Measurements from ENCODE around the gene ZC3H7A.

The ZC3H7A gene

GRCh38 chr16:11727796-11728543, 69.1 kb downstream of the ZC3H7A start:
- DNase-seq (ENCODE audit: low read depth) = no peak
- TF ChIP-seq, protein P1, sequence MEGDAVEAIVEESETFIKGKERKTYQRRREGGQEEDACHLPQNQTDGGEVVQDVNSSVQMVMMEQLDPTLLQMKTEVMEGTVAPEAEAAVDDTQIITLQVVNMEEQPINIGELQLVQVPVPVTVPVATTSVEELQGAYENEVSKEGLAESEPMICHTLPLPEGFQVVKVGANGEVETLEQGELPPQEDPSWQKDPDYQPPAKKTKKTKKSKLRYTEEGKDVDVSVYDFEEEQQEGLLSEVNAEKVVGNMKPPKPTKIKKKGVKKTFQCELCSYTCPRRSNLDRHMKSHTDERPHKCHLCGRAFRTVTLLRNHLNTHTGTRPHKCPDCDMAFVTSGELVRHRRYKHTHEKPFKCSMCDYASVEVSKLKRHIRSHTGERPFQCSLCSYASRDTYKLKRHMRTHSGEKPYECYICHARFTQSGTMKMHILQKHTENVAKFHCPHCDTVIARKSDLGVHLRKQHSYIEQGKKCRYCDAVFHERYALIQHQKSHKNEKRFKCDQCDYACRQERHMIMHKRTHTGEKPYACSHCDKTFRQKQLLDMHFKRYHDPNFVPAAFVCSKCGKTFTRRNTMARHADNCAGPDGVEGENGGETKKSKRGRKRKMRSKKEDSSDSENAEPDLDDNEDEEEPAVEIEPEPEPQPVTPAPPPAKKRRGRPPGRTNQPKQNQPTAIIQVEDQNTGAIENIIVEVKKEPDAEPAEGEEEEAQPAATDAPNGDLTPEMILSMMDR (conservative IDR thresholded peaks at IDR 0.05; ENCODE audit: control insufficient read depth, insufficient read depth, low read depth, low read length) = no peak
- no peak overlapping the region for H3K4me3 ChIP-seq (ENCODE audit: control insufficient read depth, low read depth, low read length)

- TF ChIP-seq, protein P1 (conservative IDR thresholded peaks at IDR 0.05; ENCODE audit: control insufficient read depth, insufficient read depth, low read depth, low read length) = no peak
- no peak overlapping the region for H3K4me3 ChIP-seq (ENCODE audit: control insufficient read depth, low read depth, low read length)
- DNase-seq (ENCODE audit: low read depth) = no peak
These were observed 71.0 kb downstream of the ZC3H7A start for GRCh38 chr16:11726008-11726407.

DNA sequence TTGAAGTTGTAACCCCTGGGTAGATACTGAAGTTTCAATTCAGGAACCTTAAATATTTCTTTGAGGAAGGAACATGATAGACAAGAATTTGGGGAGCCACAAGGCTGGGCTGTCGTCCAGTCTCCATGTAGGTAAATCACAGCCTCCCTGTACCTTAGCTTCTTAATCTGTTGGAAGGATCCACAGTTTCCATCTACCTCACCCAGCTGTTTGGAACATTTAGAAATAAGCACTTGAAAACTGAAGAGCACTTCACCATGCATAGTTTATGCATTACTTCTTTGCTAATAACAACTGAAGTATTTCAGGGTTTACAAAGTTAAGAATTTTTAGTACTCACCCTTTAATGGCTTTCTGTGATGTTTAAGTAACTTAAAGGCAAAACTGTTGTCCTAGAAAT, 71.6 kb downstream of the ZC3H7A start:
- DNase-seq (ENCODE audit: low read depth) = no peak
- TF ChIP-seq, protein P1 (conservative IDR thresholded peaks at IDR 0.05; ENCODE audit: control insufficient read depth, insufficient read depth, low read depth, low read length) = no peak

GRCh38 chr16:11722468-11722808, 74.6 kb downstream of the ZC3H7A start:
- DNase-seq (ENCODE audit: low read depth) = no peak
- TF ChIP-seq, protein P1 (conservative IDR thresholded peaks at IDR 0.05; ENCODE audit: control insufficient read depth, insufficient read depth, low read depth, low read length) = no peak
- no peak overlapping the region for H3K4me3 ChIP-seq (ENCODE audit: control insufficient read depth, low read depth, low read length)

More for the DNA sequence above, 71.6 kb downstream of the ZC3H7A start:
- H3K4me3 ChIP-seq (ENCODE audit: control insufficient read depth, low read depth, low read length) = no peak overlapping the region

GRCh38 chr16:11721781-11722467, 75.1 kb downstream of the ZC3H7A start:
- H3K4me3 ChIP-seq (ENCODE audit: control insufficient read depth, low read depth, low read length) = no peak overlapping the region
- TF ChIP-seq, protein P1 (conservative IDR thresholded peaks at IDR 0.05; ENCODE audit: control insufficient read depth, insufficient read depth, low read depth, low read length) = no peak
- no peak for DNase-seq (ENCODE audit: low read depth)

DNA sequence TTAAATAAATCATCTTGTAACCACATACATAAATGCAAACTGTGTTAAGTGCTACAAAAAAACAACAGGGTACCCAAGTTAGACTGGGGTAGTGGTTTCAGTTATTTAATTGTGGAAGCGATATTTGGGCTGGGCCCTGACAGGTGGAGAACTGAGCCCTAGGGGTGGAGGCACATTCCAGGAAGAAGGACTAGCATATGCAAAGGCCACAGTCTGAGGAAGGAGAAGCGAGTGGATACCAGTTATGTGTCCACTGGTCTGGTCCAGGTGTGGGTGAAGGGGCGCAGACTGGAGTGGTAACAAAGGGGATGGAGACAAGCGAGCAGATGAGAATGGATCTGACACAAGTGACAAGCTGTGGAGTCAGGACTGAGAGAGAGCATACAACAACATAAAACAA, 77.3 kb downstream of the ZC3H7A start:
- DNase-seq (ENCODE audit: low read depth) = no peak
- no peak overlapping the region for H3K4me3 ChIP-seq (ENCODE audit: control insufficient read depth, low read depth, low read length)
- TF ChIP-seq, protein P1 (conservative IDR thresholded peaks at IDR 0.05; ENCODE audit: control insufficient read depth, insufficient read depth, low read depth, low read length) = no peak

Data from fibroblast of mammary gland (primary cell).